ENCODE measurements around the gene MCAT.

MCAT gene

DNA sequence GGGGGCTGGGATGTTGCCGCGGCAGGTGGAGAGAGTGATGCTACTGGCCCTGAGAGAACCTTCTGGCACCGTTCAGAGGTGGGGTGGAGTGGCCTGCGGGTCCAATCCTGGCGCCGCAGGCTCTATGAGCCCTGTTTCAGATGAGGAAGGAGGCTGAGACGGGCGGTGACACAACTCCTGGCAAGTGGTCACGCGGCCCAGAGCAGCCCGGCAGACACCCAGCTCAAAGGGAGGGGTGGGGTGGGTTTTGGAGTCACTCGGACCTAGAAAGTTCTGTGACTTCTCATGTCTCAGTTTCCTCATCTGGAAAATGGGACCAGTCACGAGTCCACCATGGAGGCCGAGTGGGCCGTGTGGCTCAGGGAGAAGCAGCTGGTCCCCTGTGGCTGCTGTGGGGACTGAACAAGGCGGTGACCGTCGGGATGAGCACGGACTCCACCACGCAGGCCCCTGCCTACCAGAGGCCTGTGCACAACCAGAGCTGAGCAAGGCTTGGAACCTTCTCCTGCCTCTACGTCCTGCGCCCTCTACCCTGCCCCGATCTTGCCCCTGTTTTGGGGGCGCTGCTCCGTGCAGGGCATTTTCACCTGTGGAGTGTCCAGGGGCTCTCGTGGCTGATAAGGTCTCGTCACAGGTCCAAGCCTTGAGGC is 11.8 kb upstream of the MCAT start:
- TF ChIP-seq, protein P1, sequence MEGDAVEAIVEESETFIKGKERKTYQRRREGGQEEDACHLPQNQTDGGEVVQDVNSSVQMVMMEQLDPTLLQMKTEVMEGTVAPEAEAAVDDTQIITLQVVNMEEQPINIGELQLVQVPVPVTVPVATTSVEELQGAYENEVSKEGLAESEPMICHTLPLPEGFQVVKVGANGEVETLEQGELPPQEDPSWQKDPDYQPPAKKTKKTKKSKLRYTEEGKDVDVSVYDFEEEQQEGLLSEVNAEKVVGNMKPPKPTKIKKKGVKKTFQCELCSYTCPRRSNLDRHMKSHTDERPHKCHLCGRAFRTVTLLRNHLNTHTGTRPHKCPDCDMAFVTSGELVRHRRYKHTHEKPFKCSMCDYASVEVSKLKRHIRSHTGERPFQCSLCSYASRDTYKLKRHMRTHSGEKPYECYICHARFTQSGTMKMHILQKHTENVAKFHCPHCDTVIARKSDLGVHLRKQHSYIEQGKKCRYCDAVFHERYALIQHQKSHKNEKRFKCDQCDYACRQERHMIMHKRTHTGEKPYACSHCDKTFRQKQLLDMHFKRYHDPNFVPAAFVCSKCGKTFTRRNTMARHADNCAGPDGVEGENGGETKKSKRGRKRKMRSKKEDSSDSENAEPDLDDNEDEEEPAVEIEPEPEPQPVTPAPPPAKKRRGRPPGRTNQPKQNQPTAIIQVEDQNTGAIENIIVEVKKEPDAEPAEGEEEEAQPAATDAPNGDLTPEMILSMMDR (IDR thresholded peaks at IDR 0.05; ENCODE audit: control insufficient read depth, insufficient read depth, low read depth, low read length, missing control alignments): no peak
- no peak for DNase-seq (ENCODE audit: low read depth)
- no peak overlapping the region for H3K4me3 ChIP-seq (ENCODE audit: control insufficient read depth, low read depth, low read length)

DNA sequence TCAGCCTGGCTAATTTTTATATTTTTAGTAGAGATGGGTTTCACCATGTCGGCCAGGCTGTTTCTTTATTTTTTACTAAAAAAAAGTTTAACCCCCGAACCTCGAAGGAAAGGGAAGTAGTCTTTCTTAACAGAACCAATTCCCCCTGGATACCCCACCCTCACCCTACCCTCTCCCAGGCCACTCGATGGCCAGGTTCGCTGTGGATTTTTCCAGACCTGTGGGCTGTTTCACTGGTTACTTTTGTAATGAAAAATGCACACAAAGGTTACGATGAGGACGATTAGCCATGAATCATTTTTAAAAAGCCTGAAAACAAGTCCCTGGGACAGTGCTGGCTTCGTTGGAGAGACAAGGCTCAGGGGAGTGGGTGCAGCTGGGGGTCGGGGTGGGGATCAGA is 10.7 kb upstream of the MCAT start:
- DNase-seq (ENCODE audit: low read depth): no peak
- TF ChIP-seq, protein P1 (IDR thresholded peaks at IDR 0.05; ENCODE audit: control insufficient read depth, insufficient read depth, low read depth, low read length, missing control alignments): no peak
- H3K4me3 ChIP-seq (ENCODE audit: control insufficient read depth, low read depth, low read length): no peak overlapping the region; the same call in none of the 2 replicates

- no peak for DNase-seq (ENCODE audit: low read depth)
- H3K4me3 ChIP-seq (ENCODE audit: control insufficient read depth, low read depth, low read length): peak overlapping the region; percentile 88
- TF ChIP-seq, protein P1 (IDR thresholded peaks at IDR 0.05; ENCODE audit: control insufficient read depth, insufficient read depth, low read depth, low read length, missing control alignments): no peak
Observed at GRCh38 chr22:43152357-43153071, 9.3 kb upstream of the MCAT start.

GRCh38 chr22:43152003-43152356 is 8.8 kb upstream of the MCAT start:
- peak overlapping the region; percentile 88 for H3K4me3 ChIP-seq (ENCODE audit: control insufficient read depth, low read depth, low read length)
- no peak for DNase-seq (ENCODE audit: low read depth)
- TF ChIP-seq, protein P1 (IDR thresholded peaks at IDR 0.05; ENCODE audit: control insufficient read depth, insufficient read depth, low read depth, low read length, missing control alignments): no peak

- TF ChIP-seq, protein P1 (IDR thresholded peaks at IDR 0.05; ENCODE audit: control insufficient read depth, insufficient read depth, low read depth, low read length, missing control alignments): peak; percentile 2
- DNase-seq (ENCODE audit: low read depth): no peak
- H3K4me3 ChIP-seq (ENCODE audit: control insufficient read depth, low read depth, low read length): peak within 1 kb of the TSS; percentile 88
Observed at GRCh38 chr22:43151251-43152002, 8.2 kb upstream of the MCAT start, which contains the start of gene TSPO. TSPO (plus strand) TSS chr22:43151559; CDS start chr22:43159239, 7,680 bp downstream.

DNA sequence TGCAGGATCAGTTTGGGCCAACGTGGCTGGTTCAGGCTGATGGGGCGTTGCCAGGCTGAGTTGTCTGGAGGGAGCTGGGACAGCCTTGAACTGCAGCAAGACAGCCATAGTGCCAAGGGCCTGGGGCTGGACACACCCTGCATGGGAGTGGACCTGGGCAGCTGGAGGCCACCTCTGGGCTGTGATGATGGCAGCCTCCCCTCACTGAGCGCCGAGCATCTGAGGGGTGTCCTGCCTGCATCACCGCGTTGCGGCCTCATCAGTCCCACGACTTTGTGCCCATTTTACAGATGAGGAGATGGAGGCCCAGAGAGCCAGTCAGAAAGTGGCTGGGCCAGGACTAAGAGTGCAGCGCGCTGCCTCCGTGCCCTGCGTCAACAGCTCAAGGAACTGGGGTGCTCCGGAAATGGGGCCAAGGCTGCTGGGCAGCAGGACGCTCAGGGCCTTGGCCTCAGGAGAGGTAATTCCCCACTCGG is 7.6 kb upstream of the MCAT start:
- no peak for DNase-seq (ENCODE audit: low read depth)
- H3K4me3 ChIP-seq (ENCODE audit: control insufficient read depth, low read depth, low read length): peak overlapping the region; percentile 88
- TF ChIP-seq, protein P1 (IDR thresholded peaks at IDR 0.05; ENCODE audit: control insufficient read depth, insufficient read depth, low read depth, low read length, missing control alignments): no peak

All from AG09309 (cell line).